ENCODE measurements around the gene NOD1.

GRCh38 chr7:30391806-30392205, 86.8 kb downstream of the NOD1 start:
- TF ChIP-seq CTCF (IDR thresholded peaks at IDR 0.05): no peak
- no peak for TF ChIP-seq POLR2A (IDR thresholded peaks at IDR 0.05)
- TF ChIP-seq POLR2AphosphoS5 (IDR thresholded peaks at IDR 0.05): no peak

Measured in prostate gland (tissue), 2 donors.